ENCODE measurements around the gene NEK7. TPM values are rescaled to one million over a fixed set of nuclear protein-coding genes. Genes with fewer than 3 reads are reported as not detected.
A peak's percentile ranks its signal among the peaks of the same experiment; 100 is the strongest.

Gene NEK7
- total and polyA plus RNA-seq, 2 of the 4 experiments (the other 2 are of a cell fraction): 89.0 to 467 TPM

GRCh38 chr1:198179556-198179981, 22.8 kb downstream of the NEK7 start:
- H3K79me1 ChIP-seq (ENCODE audit: low read depth in 1 of 2, low read length in 2 of 2): peaks cover 3 to 46% of the 10 kb centered on the region in 2 experiments; a peak in 2 of 4 replicates
- H3K14ac ChIP-seq (replicated peaks; ENCODE audit: low read depth, low read length): peak overlapping the region; percentile 45; the same call in 1 of the 2 replicates
- H4K91ac ChIP-seq (ENCODE audit: insufficient read depth, low read depth, low read length): no peak overlapping the region
- H3K36me3 ChIP-seq (ENCODE audit: control insufficient read depth, insufficient read depth, low read length): no peaks in the 10 kb centered on the region
- peak overlapping the region; percentile 27; the same call in 1 of the 2 replicates for H2AK5ac ChIP-seq (ENCODE audit: low read depth, low read length)
- in situ Hi-C loops (cut with MboI; ENCODE audit: low sequenced_read_pairs): no loop called here
- H2BK15ac ChIP-seq (ENCODE audit: low read depth, low read length): no peak overlapping the region
- H3K4me3 ChIP-seq (ENCODE audit: insufficient read depth, low read depth, low read length): no peak overlapping the region
- peak overlapping the region; percentile 69 for H3K4me2 ChIP-seq (ENCODE audit: low read depth, low read length)
- TF ChIP-seq CEBPB (IDR thresholded peaks at IDR 0.05; ENCODE audit: low read depth, low read length): peak; percentile 50; the same call in 1 of the 2 replicates
- TF ChIP-seq RFX5 (IDR thresholded peaks at IDR 0.05; ENCODE audit: low read depth, low read length): no peak
- no peak overlapping the region for H3K56ac ChIP-seq (ENCODE audit: extremely low read depth, insufficient read depth, low read length)
- intact Hi-C loops (cut with micrococcal nuclease): no loop called here
- no TSS peak for BruUV-seq (replicated peaks)
- WGBS, 2 experiments (ENCODE audit: extremely low coverage in 2 of 2, insufficient read length in 1 of 2): 0% methylated on average over 1 of the region's 2 CpGs; no CpG with 5 or more reads in 1 of the 2 experiments
- no peak overlapping the region for H3K4ac ChIP-seq (ENCODE audit: low read depth, low read length)
- DNase-seq: peak; percentile 74
- peaks cover 39% of the 10 kb centered on the region for H4K20me1 ChIP-seq (ENCODE audit: insufficient read depth, low read length)
- no peak overlapping the region for H4K5ac ChIP-seq (ENCODE audit: low read depth, low read length)
- H2BK20ac ChIP-seq (ENCODE audit: low read depth, low read length): no peak overlapping the region
- H3K4me1 ChIP-seq (ENCODE audit: control insufficient read depth, insufficient read depth, low read length): peaks cover 15% of the 10 kb centered on the region
- no peak overlapping the region for H2AK9ac ChIP-seq (replicated peaks; ENCODE audit: low read depth, low read length, poor library complexity)
- dilution Hi-C loops (cut with HindIII; ENCODE audit: low sequenced_read_pairs, unreplicated experiment): no loop called here
- H3K18ac ChIP-seq (ENCODE audit: low read depth, low read length): no peak overlapping the region; the same call in 1 of the 2 replicates
- H2BK120ac ChIP-seq (ENCODE audit: low read depth, low read length): no peak overlapping the region
- no peak overlapping the region for H3K27ac ChIP-seq (ENCODE audit: insufficient read depth, low read length)
- POLR2A ChIA-PET (ENCODE audit: unreplicated experiment): no interaction called here
- CTCF ChIA-PET: no interaction called here
- H3K9ac ChIP-seq (ENCODE audit: low read depth, low read length): peak overlapping the region; percentile 65; the same call in 1 of the 2 replicates
- H2BK5ac ChIP-seq (ENCODE audit: low read depth, low read length, poor library complexity, severe bottlenecking): peak overlapping the region; percentile 60
- H2AFZ ChIP-seq (replicated peaks; ENCODE audit: low read length, poor library complexity): no peak overlapping the region
- peak; percentile 73 for ATAC-seq (ENCODE audit: low read depth)
- peaks cover 6% of the 10 kb centered on the region for H3K9me1 ChIP-seq (ENCODE audit: insufficient read depth, low read length)
- no peaks in the 10 kb centered on the region for H3K27me3 ChIP-seq (ENCODE audit: control insufficient read depth, insufficient read depth, low read length)
- no peak overlapping the region for H3K23ac ChIP-seq (ENCODE audit: low read depth, low read length)
- no peaks in the 10 kb centered on the region for H3K9me3 ChIP-seq (ENCODE audit: control insufficient read depth, insufficient read depth, low read length)
- peak overlapping the region in 1 of 2 experiments; percentile 59; a peak in 1 of 4 replicates for H4K8ac ChIP-seq (ENCODE audit: low read depth in 2 of 2, low read length in 2 of 2)
